WTC11 (cell line): ENCODE measurements around the gene MTFP1. TPM values are rescaled to one million over a fixed set of nuclear protein-coding genes. Genes with fewer than 3 reads are reported as not detected.

Source experiments
- ATAC-seq: fragments of 200-7000 bp; cut with Tn5 transposase; 2 replicates; pipeline ENCODE4 v1.10.0; 2021; ENCODE audit warnings: mild to moderate bottlenecking, moderate library complexity
- CTCF ChIA-PET: fragments of 300-600 bp; sonication (Branson Sonifier 250); formaldehyde crosslinking; loops from one replicate; lab custom pipeline; 2021; ENCODE audit warnings: antibody characterized with exemption; lab: Charles Lee
- POLR2A ChIA-PET: fragments of 350-600 bp; sonication (Branson Sonifier 250); formaldehyde crosslinking; loops from one replicate; lab custom pipeline; 2021; ENCODE audit warnings: antibody characterized with exemption; lab: Charles Lee
- DNase-seq: peaks from one replicate; pipeline ENCODE4 v3.0.0; 2021; ENCODE audit warnings: low spot score
- H3K27ac Mint-ChIP-seq: 2 replicates; pipeline ENCODE4 v1.8.0; 2021; ENCODE audit warnings: mixed read lengths
- H3K27me3 Mint-ChIP-seq: 2 replicates; pipeline ENCODE4 v1.8.0; 2021; ENCODE audit warnings: low read depth, mild to moderate bottlenecking, moderate library complexity, mixed read lengths
- H3K36me3 Mint-ChIP-seq: 2 replicates; pipeline ENCODE4 v1.8.0; 2021; ENCODE audit warnings: mixed read lengths
- H3K4me1 Mint-ChIP-seq: 2 replicates; pipeline ENCODE4 v1.8.0; 2022; ENCODE audit warnings: mixed read lengths
- H3K4me3 Mint-ChIP-seq: 2 replicates; pipeline ENCODE4 v1.8.0; 2021; ENCODE audit warnings: mild to moderate bottlenecking, moderate library complexity, mixed read lengths
- H3K9me3 Mint-ChIP-seq: 2 replicates; pipeline ENCODE4 v1.8.0; 2021; ENCODE audit warnings: mixed read lengths
- ATF1 ChIP-seq: sonication (generic); formaldehyde crosslinking; IDR thresholded peaks from 2 replicates; pipeline ENCODE4 v1.8.1; 2023; ENCODE audit warnings: mild to moderate bottlenecking, moderate library complexity, missing genetic modification reagents
- ETV6 ChIP-seq: sonication (generic); formaldehyde crosslinking; IDR thresholded peaks from 2 replicates; pipeline ENCODE4 v1.8.1; 2022; ENCODE audit warnings: mild to moderate bottlenecking, missing genetic modification reagents
- FOXK1 ChIP-seq: sonication (generic); formaldehyde crosslinking; IDR thresholded peaks from 2 replicates; pipeline ENCODE4 v1.8.0; 2022; ENCODE audit warnings: mild to moderate bottlenecking, moderate library complexity, missing genetic modification reagents
- KAT7 ChIP-seq: sonication (generic); formaldehyde crosslinking; IDR thresholded peaks from 2 replicates; pipeline ENCODE4 v1.8.1; 2023; ENCODE audit warnings: missing genetic modification reagents, mild to moderate bottlenecking, borderline replicate concordance
- MYBL2 ChIP-seq: sonication (generic); formaldehyde crosslinking; IDR thresholded peaks from 2 replicates; pipeline ENCODE4 v1.8.1; 2023; ENCODE audit warnings: mild to moderate bottlenecking, moderate library complexity, missing genetic modification reagents
- NFATC4 ChIP-seq: fragments of 250-450 bp; sonication (Bioruptor Pico); IDR thresholded peaks from 2 replicates; pipeline ENCODE4 v1.9.0; 2021; ENCODE audit warnings: mild to moderate bottlenecking
- NR1H2 ChIP-seq: sonication (generic); formaldehyde crosslinking; IDR thresholded peaks from 2 replicates; pipeline ENCODE4 v1.9.0; 2021; ENCODE audit warnings: mild to moderate bottlenecking, moderate library complexity, missing genetic modification reagents
- NR2C2 ChIP-seq: sonication (generic); formaldehyde crosslinking; IDR thresholded peaks from 2 replicates; pipeline ENCODE4 v1.8.0; 2022; ENCODE audit warnings: mild to moderate bottlenecking, missing genetic modification reagents
- NR3C1 ChIP-seq: sonication (generic); formaldehyde crosslinking; conservative IDR thresholded peaks from 2 replicates; pipeline ENCODE4 v1.8.1; 2023; ENCODE audit warnings: low read depth, mild to moderate bottlenecking, missing genetic modification reagents
- SMAD4 ChIP-seq: sonication (generic); formaldehyde crosslinking; IDR thresholded peaks from 2 replicates; pipeline ENCODE4 v1.8.0; 2022; ENCODE audit warnings: mild to moderate bottlenecking, missing genetic modification reagents
- SP1 ChIP-seq: sonication (generic); formaldehyde crosslinking; conservative IDR thresholded peaks from 2 replicates; pipeline ENCODE4 v1.8.1; 2022; ENCODE audit warnings: missing genetic modification reagents
- ZNF121 ChIP-seq: sonication (generic); formaldehyde crosslinking; IDR thresholded peaks from 2 replicates; pipeline ENCODE4 v1.8.0; 2023; ENCODE audit warnings: missing genetic modification reagents
- ZNF317 ChIP-seq: sonication (generic); formaldehyde crosslinking; IDR thresholded peaks from 2 replicates; pipeline ENCODE4 v1.8.1; 2023; ENCODE audit warnings: low read depth, mild to moderate bottlenecking, moderate library complexity, missing genetic modification reagents, borderline replicate concordance
- ZNF423 ChIP-seq: fragments of 250-450 bp; sonication (Bioruptor Pico); IDR thresholded peaks from 2 replicates; pipeline ENCODE4 v2.1.2; 2022; ENCODE audit warnings: mild to moderate bottlenecking, moderate library complexity
- total RNA-seq: library from RNA; stranded (reverse); gene quantifications from 3 replicates; pipeline ENCODE4 v1.2.3, GENCODE V29; 2021
- TF ChIP-seq, protein P1 (sequence below): sonication (generic); formaldehyde crosslinking; IDR thresholded peaks from 2 replicates; pipeline ENCODE4 v1.8.0; 2023; ENCODE audit warnings: missing genetic modification reagents
- TF ChIP-seq, protein P2 (sequence below): sonication (generic); formaldehyde crosslinking; IDR thresholded peaks from 2 replicates; pipeline ENCODE4 v1.8.0; 2022; ENCODE audit warnings: mild to moderate bottlenecking, missing genetic modification reagents
- TF ChIP-seq, protein P3 (sequence below): fragments of 250-450 bp; sonication (Bioruptor Pico); IDR thresholded peaks from 2 replicates; pipeline ENCODE4 v1.9.0; 2021; ENCODE audit warnings: moderate library complexity, mild to moderate bottlenecking, inconsistent platforms, borderline replicate concordance
- TF ChIP-seq, protein P4 (sequence below): sonication (generic); formaldehyde crosslinking; IDR thresholded peaks from 2 replicates; pipeline ENCODE4 v1.8.0; 2023; ENCODE audit warnings: mild to moderate bottlenecking, missing genetic modification reagents
- TF ChIP-seq, protein P5 (sequence below): fragments of 250-450 bp; sonication (Bioruptor Pico); IDR thresholded peaks from 2 replicates; pipeline ENCODE4 v1.9.0; 2021; ENCODE audit warnings: mild to moderate bottlenecking
- TF ChIP-seq, protein P6 (sequence below): sonication (generic); formaldehyde crosslinking; IDR thresholded peaks from 2 replicates; pipeline ENCODE4 v1.8.1; 2023; ENCODE audit warnings: mild to moderate bottlenecking, missing genetic modification reagents, borderline replicate concordance

MTFP1 gene
- total RNA-seq, 1 experiment from 2014 or later, result 75.0 TPM

DNA sequence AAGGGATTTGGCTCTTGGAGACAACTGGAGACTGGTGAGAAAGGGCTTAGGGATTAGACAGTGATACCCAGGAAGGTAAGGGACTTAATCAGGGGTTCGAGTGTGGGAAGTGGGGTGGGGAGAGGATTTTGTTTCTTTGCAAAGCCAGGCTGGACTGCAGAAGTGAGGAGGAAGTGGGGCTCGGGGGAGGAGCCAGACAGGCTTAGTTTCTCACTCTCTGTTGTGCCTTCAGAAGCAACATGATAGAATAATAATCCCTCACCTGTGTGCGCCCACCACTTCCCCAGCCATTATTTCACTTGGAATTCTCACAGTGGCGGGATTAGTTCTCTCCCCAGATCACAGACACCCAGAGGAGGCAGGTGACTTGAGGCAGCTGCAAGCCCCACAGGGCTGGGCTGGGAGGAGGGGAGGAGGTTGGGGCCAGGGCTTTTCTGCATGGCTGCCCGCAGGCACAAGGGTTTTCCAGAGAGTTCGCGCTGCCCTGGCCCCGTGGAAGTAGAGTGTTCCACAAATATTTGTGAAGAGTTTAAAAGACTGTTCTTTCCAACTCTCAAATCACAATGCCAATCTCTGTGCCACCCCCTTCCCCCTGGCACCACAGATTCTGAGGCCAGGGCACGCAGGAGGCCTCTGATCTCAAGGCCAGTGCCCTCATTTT, 32.8 kb upstream of the MTFP1 start:
- no peak overlapping the region for H3K27ac Mint-ChIP-seq
- peaks cover 5% of the 10 kb centered on the region for H3K36me3 Mint-ChIP-seq
- H3K4me1 Mint-ChIP-seq, result peaks cover 29% of the 10 kb centered on the region
- peaks cover 14% of the 10 kb centered on the region for H3K9me3 Mint-ChIP-seq
- no peak overlapping the region for H3K4me3 Mint-ChIP-seq
- TF ChIP-seq NFATC4 (CRISPR knock-in tag), result no peak
- TF ChIP-seq MYBL2 (CRISPR knock-in tag), result no peak
- TF ChIP-seq, protein P1, sequence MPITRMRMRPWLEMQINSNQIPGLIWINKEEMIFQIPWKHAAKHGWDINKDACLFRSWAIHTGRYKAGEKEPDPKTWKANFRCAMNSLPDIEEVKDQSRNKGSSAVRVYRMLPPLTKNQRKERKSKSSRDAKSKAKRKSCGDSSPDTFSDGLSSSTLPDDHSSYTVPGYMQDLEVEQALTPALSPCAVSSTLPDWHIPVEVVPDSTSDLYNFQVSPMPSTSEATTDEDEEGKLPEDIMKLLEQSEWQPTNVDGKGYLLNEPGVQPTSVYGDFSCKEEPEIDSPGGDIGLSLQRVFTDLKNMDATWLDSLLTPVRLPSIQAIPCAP (CRISPR knock-in tag), result no peak
- TF ChIP-seq NR2C2 (CRISPR knock-in tag), result no peak
- no peak for TF ChIP-seq ETV6 (CRISPR knock-in tag)
- no peak for TF ChIP-seq ZNF423 (CRISPR knock-in tag)
- TF ChIP-seq ZNF121, result no peak
- no peak for TF ChIP-seq ZNF317 (CRISPR knock-in tag)
- TF ChIP-seq, protein P2, sequence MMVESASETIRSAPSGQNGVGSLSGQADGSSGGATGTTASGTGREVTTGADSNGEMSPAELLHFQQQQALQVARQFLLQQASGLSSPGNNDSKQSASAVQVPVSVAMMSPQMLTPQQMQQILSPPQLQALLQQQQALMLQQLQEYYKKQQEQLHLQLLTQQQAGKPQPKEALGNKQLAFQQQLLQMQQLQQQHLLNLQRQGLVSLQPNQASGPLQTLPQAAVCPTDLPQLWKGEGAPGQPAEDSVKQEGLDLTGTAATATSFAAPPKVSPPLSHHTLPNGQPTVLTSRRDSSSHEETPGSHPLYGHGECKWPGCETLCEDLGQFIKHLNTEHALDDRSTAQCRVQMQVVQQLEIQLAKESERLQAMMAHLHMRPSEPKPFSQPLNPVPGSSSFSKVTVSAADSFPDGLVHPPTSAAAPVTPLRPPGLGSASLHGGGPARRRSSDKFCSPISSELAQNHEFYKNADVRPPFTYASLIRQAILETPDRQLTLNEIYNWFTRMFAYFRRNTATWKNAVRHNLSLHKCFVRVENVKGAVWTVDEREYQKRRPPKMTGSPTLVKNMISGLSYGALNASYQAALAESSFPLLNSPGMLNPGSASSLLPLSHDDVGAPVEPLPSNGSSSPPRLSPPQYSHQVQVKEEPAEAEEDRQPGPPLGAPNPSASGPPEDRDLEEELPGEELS (CRISPR knock-in tag), result no peak
- TF ChIP-seq SMAD4 (CRISPR knock-in tag), result no peak
- TF ChIP-seq, protein P3, sequence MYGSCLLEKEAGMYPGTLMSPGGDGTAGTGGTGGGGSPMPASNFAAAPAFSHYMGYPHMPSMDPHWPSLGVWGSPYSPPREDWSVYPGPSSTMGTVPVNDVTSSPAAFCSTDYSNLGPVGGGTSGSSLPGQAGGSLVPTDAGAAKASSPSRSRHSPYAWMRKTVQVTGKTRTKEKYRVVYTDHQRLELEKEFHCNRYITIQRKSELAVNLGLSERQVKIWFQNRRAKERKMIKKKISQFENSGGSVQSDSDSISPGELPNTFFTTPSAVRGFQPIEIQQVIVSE (CRISPR knock-in tag), result no peak
- TF ChIP-seq, protein P4, sequence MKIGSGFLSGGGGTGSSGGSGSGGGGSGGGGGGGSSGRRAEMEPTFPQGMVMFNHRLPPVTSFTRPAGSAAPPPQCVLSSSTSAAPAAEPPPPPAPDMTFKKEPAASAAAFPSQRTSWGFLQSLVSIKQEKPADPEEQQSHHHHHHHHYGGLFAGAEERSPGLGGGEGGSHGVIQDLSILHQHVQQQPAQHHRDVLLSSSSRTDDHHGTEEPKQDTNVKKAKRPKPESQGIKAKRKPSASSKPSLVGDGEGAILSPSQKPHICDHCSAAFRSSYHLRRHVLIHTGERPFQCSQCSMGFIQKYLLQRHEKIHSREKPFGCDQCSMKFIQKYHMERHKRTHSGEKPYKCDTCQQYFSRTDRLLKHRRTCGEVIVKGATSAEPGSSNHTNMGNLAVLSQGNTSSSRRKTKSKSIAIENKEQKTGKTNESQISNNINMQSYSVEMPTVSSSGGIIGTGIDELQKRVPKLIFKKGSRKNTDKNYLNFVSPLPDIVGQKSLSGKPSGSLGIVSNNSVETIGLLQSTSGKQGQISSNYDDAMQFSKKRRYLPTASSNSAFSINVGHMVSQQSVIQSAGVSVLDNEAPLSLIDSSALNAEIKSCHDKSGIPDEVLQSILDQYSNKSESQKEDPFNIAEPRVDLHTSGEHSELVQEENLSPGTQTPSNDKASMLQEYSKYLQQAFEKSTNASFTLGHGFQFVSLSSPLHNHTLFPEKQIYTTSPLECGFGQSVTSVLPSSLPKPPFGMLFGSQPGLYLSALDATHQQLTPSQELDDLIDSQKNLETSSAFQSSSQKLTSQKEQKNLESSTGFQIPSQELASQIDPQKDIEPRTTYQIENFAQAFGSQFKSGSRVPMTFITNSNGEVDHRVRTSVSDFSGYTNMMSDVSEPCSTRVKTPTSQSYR (CRISPR knock-in tag), result no peak
- no peak for TF ChIP-seq SP1
- TF ChIP-seq, protein P5, sequence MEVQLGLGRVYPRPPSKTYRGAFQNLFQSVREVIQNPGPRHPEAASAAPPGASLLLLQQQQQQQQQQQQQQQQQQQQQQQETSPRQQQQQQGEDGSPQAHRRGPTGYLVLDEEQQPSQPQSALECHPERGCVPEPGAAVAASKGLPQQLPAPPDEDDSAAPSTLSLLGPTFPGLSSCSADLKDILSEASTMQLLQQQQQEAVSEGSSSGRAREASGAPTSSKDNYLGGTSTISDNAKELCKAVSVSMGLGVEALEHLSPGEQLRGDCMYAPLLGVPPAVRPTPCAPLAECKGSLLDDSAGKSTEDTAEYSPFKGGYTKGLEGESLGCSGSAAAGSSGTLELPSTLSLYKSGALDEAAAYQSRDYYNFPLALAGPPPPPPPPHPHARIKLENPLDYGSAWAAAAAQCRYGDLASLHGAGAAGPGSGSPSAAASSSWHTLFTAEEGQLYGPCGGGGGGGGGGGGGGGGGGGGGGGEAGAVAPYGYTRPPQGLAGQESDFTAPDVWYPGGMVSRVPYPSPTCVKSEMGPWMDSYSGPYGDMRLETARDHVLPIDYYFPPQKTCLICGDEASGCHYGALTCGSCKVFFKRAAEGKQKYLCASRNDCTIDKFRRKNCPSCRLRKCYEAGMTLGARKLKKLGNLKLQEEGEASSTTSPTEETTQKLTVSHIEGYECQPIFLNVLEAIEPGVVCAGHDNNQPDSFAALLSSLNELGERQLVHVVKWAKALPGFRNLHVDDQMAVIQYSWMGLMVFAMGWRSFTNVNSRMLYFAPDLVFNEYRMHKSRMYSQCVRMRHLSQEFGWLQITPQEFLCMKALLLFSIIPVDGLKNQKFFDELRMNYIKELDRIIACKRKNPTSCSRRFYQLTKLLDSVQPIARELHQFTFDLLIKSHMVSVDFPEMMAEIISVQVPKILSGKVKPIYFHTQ (CRISPR knock-in tag), result no peak
- no peak for TF ChIP-seq FOXK1 (CRISPR knock-in tag)
- CTCF ChIA-PET, result interaction anchor here (0.5 to 8.0 kb wide), 14 partner anchors 21 to 209 kb away, joined by 3 to 149 read pairs (median 5); partner anchors contain the start of genes CASTOR1 and MTFP1
- H3K27me3 Mint-ChIP-seq, result peaks cover 46% of the 10 kb centered on the region
- ATAC-seq, result no peak
- POLR2A ChIA-PET, result interaction anchor here (0.5 kb wide), 1 partner anchor 127 kb away, joined by 4 read pairs; no protein-coding TSS in a partner anchor
- DNase-seq, result no peak

DNA sequence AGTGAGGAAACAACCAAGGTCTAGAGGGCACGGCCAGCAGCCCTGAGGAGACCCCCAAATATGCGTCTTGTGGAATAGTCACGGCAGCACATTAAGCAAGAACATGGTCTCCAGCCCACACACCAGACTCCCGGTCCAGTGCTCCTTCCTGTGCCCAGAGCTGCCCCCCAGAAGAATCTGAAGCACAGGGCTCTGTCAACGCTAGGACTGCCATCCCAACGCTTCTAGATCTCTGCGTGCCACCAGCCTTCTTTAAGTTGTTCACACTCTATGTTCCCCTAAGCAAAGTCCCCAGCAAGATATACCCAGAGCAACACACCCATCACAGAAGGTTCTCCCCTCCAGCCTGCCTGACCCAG, 32.3 kb upstream of the MTFP1 start:
- peaks cover 51% of the 10 kb centered on the region for H3K27me3 Mint-ChIP-seq
- ATAC-seq (no peak), DNase-seq (no peak)
- no peak overlapping the region for H3K4me3 Mint-ChIP-seq
- CTCF ChIA-PET, result interaction anchor here (1.5 to 8.0 kb wide), 5 partner anchors 31 to 104 kb away, joined by 4 to 149 read pairs (median 10); partner anchors contain the start of genes CASTOR1 and MTFP1
- H3K4me1 Mint-ChIP-seq, result peaks cover 34% of the 10 kb centered on the region
- peaks cover 5% of the 10 kb centered on the region for H3K36me3 Mint-ChIP-seq
- TF ChIP-seq KAT7, result no peak
- TF ChIP-seq, protein P6, sequence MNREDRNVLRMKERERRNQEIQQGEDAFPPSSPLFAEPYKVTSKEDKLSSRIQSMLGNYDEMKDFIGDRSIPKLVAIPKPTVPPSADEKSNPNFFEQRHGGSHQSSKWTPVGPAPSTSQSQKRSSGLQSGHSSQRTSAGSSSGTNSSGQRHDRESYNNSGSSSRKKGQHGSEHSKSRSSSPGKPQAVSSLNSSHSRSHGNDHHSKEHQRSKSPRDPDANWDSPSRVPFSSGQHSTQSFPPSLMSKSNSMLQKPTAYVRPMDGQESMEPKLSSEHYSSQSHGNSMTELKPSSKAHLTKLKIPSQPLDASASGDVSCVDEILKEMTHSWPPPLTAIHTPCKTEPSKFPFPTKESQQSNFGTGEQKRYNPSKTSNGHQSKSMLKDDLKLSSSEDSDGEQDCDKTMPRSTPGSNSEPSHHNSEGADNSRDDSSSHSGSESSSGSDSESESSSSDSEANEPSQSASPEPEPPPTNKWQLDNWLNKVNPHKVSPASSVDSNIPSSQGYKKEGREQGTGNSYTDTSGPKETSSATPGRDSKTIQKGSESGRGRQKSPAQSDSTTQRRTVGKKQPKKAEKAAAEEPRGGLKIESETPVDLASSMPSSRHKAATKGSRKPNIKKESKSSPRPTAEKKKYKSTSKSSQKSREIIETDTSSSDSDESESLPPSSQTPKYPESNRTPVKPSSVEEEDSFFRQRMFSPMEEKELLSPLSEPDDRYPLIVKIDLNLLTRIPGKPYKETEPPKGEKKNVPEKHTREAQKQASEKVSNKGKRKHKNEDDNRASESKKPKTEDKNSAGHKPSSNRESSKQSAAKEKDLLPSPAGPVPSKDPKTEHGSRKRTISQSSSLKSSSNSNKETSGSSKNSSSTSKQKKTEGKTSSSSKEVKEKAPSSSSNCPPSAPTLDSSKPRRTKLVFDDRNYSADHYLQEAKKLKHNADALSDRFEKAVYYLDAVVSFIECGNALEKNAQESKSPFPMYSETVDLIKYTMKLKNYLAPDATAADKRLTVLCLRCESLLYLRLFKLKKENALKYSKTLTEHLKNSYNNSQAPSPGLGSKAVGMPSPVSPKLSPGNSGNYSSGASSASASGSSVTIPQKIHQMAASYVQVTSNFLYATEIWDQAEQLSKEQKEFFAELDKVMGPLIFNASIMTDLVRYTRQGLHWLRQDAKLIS (CRISPR knock-in tag), result no peak
- TF ChIP-seq NR1H2, result no peak
- no peak for TF ChIP-seq NR3C1 (CRISPR knock-in tag)
- TF ChIP-seq SMAD4 (CRISPR knock-in tag), result no peak
- no peak for TF ChIP-seq ATF1 (CRISPR knock-in tag)
- TF ChIP-seq, protein P1 (CRISPR knock-in tag), result no peak
- POLR2A ChIA-PET, result interaction anchor here (1.0 kb wide), 1 partner anchor 31 kb away, joined by 4 read pairs; no protein-coding TSS in a partner anchor
- H3K27ac Mint-ChIP-seq, result no peak overlapping the region
- H3K9me3 Mint-ChIP-seq, result peaks cover 14% of the 10 kb centered on the region
